SK-N-MC (cell line): ENCODE results near the gene HOXD4.

Experiments
- DNase-seq: peaks from one replicate; pipeline ENCODE4 v3.0.0-alpha.2; 2011; ENCODE audit warnings: low read depth, low spot score
- H3K27ac ChIP-seq: fragments of 200-600 bp; sonication (generic); 2 replicates; pipeline ENCODE4 v1.5.1; 2016; ENCODE audit warnings: mixed run types
- H3K36me3 ChIP-seq: fragments of 200-600 bp; sonication (generic); 2 replicates; pipeline ENCODE4 v1.6.1; 2017; ENCODE audit warnings: antibody characterized with exemption, low read length, mixed read lengths; ENCODE audit not compliant: insufficient read depth
- H3K4me3 ChIP-seq: fragments of 200-600 bp; sonication (generic); 2 replicates; pipeline ENCODE4 v1.5.1; 2016
- H3K9ac ChIP-seq: fragments of 200-600 bp; sonication (generic); 2 replicates; pipeline ENCODE4 v1.8.0; 2017; ENCODE audit warnings: mixed run types, mixed read lengths; ENCODE audit not compliant: insufficient read length
- H3K9me3 ChIP-seq: fragments of 200-600 bp; sonication (generic); 2 replicates; pipeline ENCODE4 v1.6.1; 2017; ENCODE audit warnings: low read depth, mild to moderate bottlenecking, antibody characterized with exemption, low read length, moderate library complexity, mixed read lengths
- EZH2 ChIP-seq: fragments of 200-600 bp; sonication (generic); IDR thresholded peaks from one replicate; pipeline ENCODE4 v1.6.1; 2017; ENCODE audit warnings: antibody characterized with exemption
- FOXP2 ChIP-seq: optimal IDR thresholded peaks from 2 replicates; pipeline ENCODE3; 2011; ENCODE audit warnings: mild to moderate bottlenecking, moderate library complexity; ENCODE audit not compliant: insufficient read depth; ENCODE audit errors: extremely low read length, control extremely low read depth
- POLR2AphosphoS5 ChIP-seq: IDR thresholded peaks from 2 replicates; pipeline ENCODE4 v1.6.1; 2012; ENCODE audit warnings: mild to moderate bottlenecking, low read depth, low read length, borderline replicate concordance

The HOXD4 gene

GRCh38 chr2:176167398-176167797 is 16.0 kb downstream of the HOXD4 start:
- DNase-seq: no peak
- Histone ChIP-seq H3K36me3 (peaks cover 5% of the 10 kb centered on the region; the same call in 1 of the 2 replicates), H3K9ac (no peak overlapping the region), H3K9me3 (no peaks in the 10 kb centered on the region), H3K4me3 (no peak overlapping the region), H3K27ac (no peak overlapping the region)
- TF ChIP-seq EZH2 (no peak), POLR2AphosphoS5 (no peak), FOXP2 (no peak)

- no peak overlapping the region for H3K27ac ChIP-seq
- TF ChIP-seq FOXP2 (no peak), EZH2 (no peak), POLR2AphosphoS5 (no peak)
- no peak overlapping the region for H3K4me3 ChIP-seq
- DNase-seq: no peak
- H3K9me3 ChIP-seq: no peaks in the 10 kb centered on the region
- H3K36me3 ChIP-seq: peaks cover 2% of the 10 kb centered on the region; the same call in 1 of the 2 replicates
- no peak overlapping the region for H3K9ac ChIP-seq
These were observed 17.8 kb downstream of the HOXD4 start for GRCh38 chr2:176169181-176169580.

GRCh38 chr2:176169711-176170110 is 18.4 kb downstream of the HOXD4 start:
- H3K9ac ChIP-seq: no peak overlapping the region
- no peaks in the 10 kb centered on the region for H3K9me3 ChIP-seq
- H3K4me3 ChIP-seq: no peak overlapping the region
- no peaks in the 10 kb centered on the region; the same call in 1 of the 2 replicates for H3K36me3 ChIP-seq
- no peak for TF ChIP-seq EZH2
- TF ChIP-seq POLR2AphosphoS5: no peak
- no peak for TF ChIP-seq FOXP2
- no peak for DNase-seq
- no peak overlapping the region for H3K27ac ChIP-seq

GRCh38 chr2:176170602-176171305 is 19.4 kb downstream of the HOXD4 start:
- Histone ChIP-seq H3K9me3 (no peaks in the 10 kb centered on the region), H3K36me3 (no peaks in the 10 kb centered on the region; the same call in 1 of the 2 replicates), H3K4me3 (no peak overlapping the region), H3K27ac (no peak overlapping the region), H3K9ac (no peak overlapping the region)
- TF ChIP-seq POLR2AphosphoS5: no peak
- no peak for TF ChIP-seq EZH2
- no peak for DNase-seq

GRCh38 chr2:176171351-176172006 is 20.1 kb downstream of the HOXD4 start:
- Histone ChIP-seq H3K27ac (no peak overlapping the region), H3K9me3 (no peaks in the 10 kb centered on the region), H3K9ac (no peak overlapping the region), H3K36me3 (no peaks in the 10 kb centered on the region; the same call in 1 of the 2 replicates), H3K4me3 (no peak overlapping the region)
- no peak for DNase-seq
- TF ChIP-seq FOXP2 (no peak), POLR2AphosphoS5 (no peak), EZH2 (no peak)

GRCh38 chr2:176172007-176172894 is 20.9 kb downstream of the HOXD4 start:
- H3K27ac ChIP-seq: no peak overlapping the region
- no peaks in the 10 kb centered on the region; the same call in 1 of the 2 replicates for H3K36me3 ChIP-seq
- no peak overlapping the region for H3K4me3 ChIP-seq
- H3K9me3 ChIP-seq: no peaks in the 10 kb centered on the region
- no peak for DNase-seq
- TF ChIP-seq POLR2AphosphoS5: no peak
- TF ChIP-seq EZH2: no peak
- no peak for TF ChIP-seq FOXP2
- no peak overlapping the region for H3K9ac ChIP-seq

- no peak overlapping the region for H3K9ac ChIP-seq
- no peaks in the 10 kb centered on the region for H3K9me3 ChIP-seq
- H3K4me3 ChIP-seq: no peak overlapping the region
- no peak for TF ChIP-seq FOXP2
- no peak for TF ChIP-seq EZH2
- TF ChIP-seq POLR2AphosphoS5: no peak
- DNase-seq: no peak
- no peak overlapping the region for H3K27ac ChIP-seq
- H3K36me3 ChIP-seq: no peaks in the 10 kb centered on the region; the same call in 1 of the 2 replicates
These were observed 21.7 kb downstream of the HOXD4 start for GRCh38 chr2:176172895-176173566.
